ENCODE data around the gene NUSAP1.

GRCh38 chr15:41292521-41292920, 40.2 kb upstream of the NUSAP1 start:
- TF ChIP-seq, protein P1, sequence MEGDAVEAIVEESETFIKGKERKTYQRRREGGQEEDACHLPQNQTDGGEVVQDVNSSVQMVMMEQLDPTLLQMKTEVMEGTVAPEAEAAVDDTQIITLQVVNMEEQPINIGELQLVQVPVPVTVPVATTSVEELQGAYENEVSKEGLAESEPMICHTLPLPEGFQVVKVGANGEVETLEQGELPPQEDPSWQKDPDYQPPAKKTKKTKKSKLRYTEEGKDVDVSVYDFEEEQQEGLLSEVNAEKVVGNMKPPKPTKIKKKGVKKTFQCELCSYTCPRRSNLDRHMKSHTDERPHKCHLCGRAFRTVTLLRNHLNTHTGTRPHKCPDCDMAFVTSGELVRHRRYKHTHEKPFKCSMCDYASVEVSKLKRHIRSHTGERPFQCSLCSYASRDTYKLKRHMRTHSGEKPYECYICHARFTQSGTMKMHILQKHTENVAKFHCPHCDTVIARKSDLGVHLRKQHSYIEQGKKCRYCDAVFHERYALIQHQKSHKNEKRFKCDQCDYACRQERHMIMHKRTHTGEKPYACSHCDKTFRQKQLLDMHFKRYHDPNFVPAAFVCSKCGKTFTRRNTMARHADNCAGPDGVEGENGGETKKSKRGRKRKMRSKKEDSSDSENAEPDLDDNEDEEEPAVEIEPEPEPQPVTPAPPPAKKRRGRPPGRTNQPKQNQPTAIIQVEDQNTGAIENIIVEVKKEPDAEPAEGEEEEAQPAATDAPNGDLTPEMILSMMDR (IDR thresholded peaks at IDR 0.05; ENCODE audit: low read length): no peak
- TF ChIP-seq EZH2 (IDR thresholded peaks at IDR 0.05; ENCODE audit: borderline replicate concordance, low read length): no peak
